Effector memory CD4-positive, alpha-beta T cell (primary cell): Measurements from ENCODE around the gene SACS.

Source experiments
- DNase-seq, 3 donors: peaks; one replicate each; pipeline ENCODE4 v3.0.0-alpha.2; 2020
- H3K27ac ChIP-seq: 2 replicates; pipeline ENCODE4 v1.7.0; 2013; ENCODE audit warnings: mild to moderate bottlenecking, low read length, moderate library complexity; ENCODE audit not compliant: insufficient read depth, poor library complexity, severe bottlenecking
- H3K27me3 ChIP-seq: replicated peaks from 2 replicates; pipeline ENCODE4 v1.7.0; 2013; ENCODE audit warnings: mild to moderate bottlenecking, low read length; ENCODE audit not compliant: insufficient read depth, control insufficient read depth, poor library complexity, severe bottlenecking
- H3K36me3 ChIP-seq: 2 replicates; pipeline ENCODE4 v1.7.0; 2013; ENCODE audit warnings: mild to moderate bottlenecking, low read length, moderate library complexity; ENCODE audit not compliant: control insufficient read depth, insufficient read depth
- H3K4me1 ChIP-seq: 2 replicates; pipeline ENCODE4 v1.7.0; 2013; ENCODE audit warnings: low read length, mild to moderate bottlenecking; ENCODE audit not compliant: control insufficient read depth, insufficient read depth, poor library complexity, severe bottlenecking
- H3K4me3 ChIP-seq: 2 replicates; pipeline ENCODE4 v1.7.0; 2013; ENCODE audit warnings: low read length, low read depth, mild to moderate bottlenecking; ENCODE audit not compliant: insufficient read depth, poor library complexity, severe bottlenecking
- H3K9me3 ChIP-seq: 2 replicates; pipeline ENCODE4 v1.7.0; 2013; ENCODE audit warnings: mild to moderate bottlenecking, low read length, moderate library complexity; ENCODE audit not compliant: control insufficient read depth

Gene SACS

GRCh38 chr13:23372264-23372906, 61.1 kb downstream of the SACS start:
- H3K27ac ChIP-seq = no peak overlapping the region
- no peak for DNase-seq

GRCh38 chr13:23367907-23368306, 65.6 kb downstream of the SACS start:
- no peaks in the 10 kb centered on the region for H3K27me3 ChIP-seq
- no peak for DNase-seq
- no peak overlapping the region for H3K27ac ChIP-seq
- no peak overlapping the region for H3K4me3 ChIP-seq
- H3K4me1 ChIP-seq = no peaks in the 10 kb centered on the region
- peaks cover 61% of the 10 kb centered on the region for H3K36me3 ChIP-seq
- H3K9me3 ChIP-seq = no peaks in the 10 kb centered on the region

More at GRCh38 chr13:23372264-23372906, 61.1 kb downstream of the SACS start:
- Histone ChIP-seq H3K4me1 (peaks cover 8% of the 10 kb centered on the region), H3K9me3 (no peaks in the 10 kb centered on the region), H3K36me3 (peaks cover 23% of the 10 kb centered on the region), H3K27me3 (no peaks in the 10 kb centered on the region), H3K4me3 (no peak overlapping the region)

GRCh38 chr13:23365652-23366051, 67.8 kb downstream of the SACS start:
- no peak overlapping the region for H3K27ac ChIP-seq
- no peaks in the 10 kb centered on the region for H3K9me3 ChIP-seq
- no peak for DNase-seq

DNA sequence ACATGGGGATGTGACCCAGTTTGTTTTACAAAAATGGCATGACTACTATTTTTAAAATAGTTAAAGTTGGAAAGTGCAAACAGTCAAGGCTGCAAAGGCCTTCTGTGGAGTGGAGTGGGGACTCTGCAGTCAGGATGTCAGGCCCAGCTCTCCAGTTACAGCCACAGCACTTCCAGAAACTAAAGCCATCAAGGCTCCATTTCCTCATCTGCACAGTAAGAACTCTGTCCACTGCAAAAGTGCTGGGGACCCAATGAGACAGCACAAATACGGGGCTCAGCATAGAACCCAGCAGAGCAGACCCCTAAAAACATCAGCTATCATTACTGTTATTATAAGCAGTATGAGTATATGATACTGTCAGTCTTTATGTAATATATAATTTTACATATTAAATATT, 73.6 kb downstream of the SACS start:
- Histone ChIP-seq H3K27me3 (no peaks in the 10 kb centered on the region), H3K36me3 (peaks cover 44% of the 10 kb centered on the region), H3K4me3 (no peak overlapping the region), H3K27ac (no peak overlapping the region), H3K4me1 (no peaks in the 10 kb centered on the region), H3K9me3 (no peaks in the 10 kb centered on the region)
- DNase-seq = no peak

More at GRCh38 chr13:23365652-23366051, 67.8 kb downstream of the SACS start:
- no peaks in the 10 kb centered on the region for H3K27me3 ChIP-seq
- H3K4me1 ChIP-seq = no peaks in the 10 kb centered on the region
- H3K36me3 ChIP-seq = peaks cover 62% of the 10 kb centered on the region
- no peak overlapping the region for H3K4me3 ChIP-seq

GRCh38 chr13:23357349-23357748, 76.2 kb downstream of the SACS start:
- Histone ChIP-seq H3K36me3 (peaks cover 34% of the 10 kb centered on the region), H3K4me3 (no peak overlapping the region), H3K4me1 (no peaks in the 10 kb centered on the region), H3K9me3 (no peaks in the 10 kb centered on the region), H3K27me3 (no peaks in the 10 kb centered on the region), H3K27ac (no peak overlapping the region)
- no peak for DNase-seq

DNA sequence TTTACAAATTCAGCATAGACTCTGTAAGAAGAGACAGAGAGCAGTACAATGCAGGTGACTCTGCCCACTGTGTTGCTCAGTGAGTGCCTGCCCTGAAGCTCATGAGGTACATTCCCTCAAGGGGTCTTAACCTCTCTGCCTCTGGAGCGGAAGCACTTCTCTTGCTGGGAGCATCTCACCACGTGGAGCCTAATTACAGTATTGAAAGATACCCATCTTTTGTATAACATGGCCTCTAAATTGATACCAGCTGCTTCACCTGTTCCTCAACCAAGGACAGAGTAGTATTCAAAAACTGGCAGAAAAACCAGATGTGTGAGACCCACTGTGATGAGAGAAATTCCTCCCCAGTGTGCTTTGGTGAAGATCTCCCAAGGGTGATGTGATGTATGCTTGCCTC, 77.1 kb downstream of the SACS start:
- Histone ChIP-seq H3K9me3 (no peaks in the 10 kb centered on the region), H3K27me3 (no peaks in the 10 kb centered on the region), H3K27ac (no peak overlapping the region), H3K36me3 (peaks cover 33% of the 10 kb centered on the region), H3K4me1 (no peaks in the 10 kb centered on the region), H3K4me3 (no peak overlapping the region)
- DNase-seq = no peak

DNA sequence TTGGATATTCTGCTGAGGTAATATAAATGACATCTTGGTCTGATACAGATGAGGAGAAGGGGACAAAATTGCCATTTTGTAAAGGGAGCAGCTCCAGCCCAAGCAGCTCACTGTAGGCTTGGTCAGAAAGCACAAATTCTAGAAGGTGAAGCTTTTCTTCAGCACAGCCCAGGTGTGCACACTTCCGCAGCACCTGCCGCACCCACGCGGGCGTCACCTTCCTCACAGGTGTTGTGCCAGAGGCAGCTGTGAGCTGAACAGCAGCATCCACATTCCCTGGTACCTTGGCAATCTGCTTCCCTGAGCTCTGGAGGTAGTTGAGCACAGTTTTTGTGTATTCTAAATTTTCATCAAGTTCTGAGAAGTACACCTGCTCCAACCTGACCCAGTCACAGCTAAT, 79.0 kb downstream of the SACS start:
- Histone ChIP-seq H3K27me3 (no peaks in the 10 kb centered on the region), H3K36me3 (peaks cover 31% of the 10 kb centered on the region), H3K9me3 (no peaks in the 10 kb centered on the region), H3K4me3 (no peak overlapping the region), H3K4me1 (no peaks in the 10 kb centered on the region), H3K27ac (no peak overlapping the region)
- no peak for DNase-seq

DNA sequence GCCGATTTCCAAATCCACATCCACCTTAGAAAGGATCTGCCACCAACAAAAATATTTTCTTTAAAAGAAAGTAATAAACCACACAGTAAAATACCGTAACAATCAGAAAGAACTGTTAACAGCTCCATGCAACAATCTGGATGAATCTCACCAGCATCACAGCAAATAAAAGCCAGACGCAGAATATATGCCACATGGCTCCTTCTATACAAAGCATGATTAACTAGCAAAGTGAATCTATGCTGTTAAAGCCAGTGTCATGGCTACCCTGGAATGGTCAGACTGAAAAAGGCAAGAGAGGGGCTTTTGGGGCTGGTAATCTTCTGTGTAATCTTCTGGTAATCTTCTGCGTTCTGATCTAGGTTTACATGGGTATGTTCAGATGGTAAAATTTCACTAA, 81.3 kb downstream of the SACS start:
- no peak for DNase-seq
- Histone ChIP-seq H3K27ac (no peak overlapping the region), H3K36me3 (peaks cover 40% of the 10 kb centered on the region), H3K9me3 (no peaks in the 10 kb centered on the region), H3K27me3 (no peaks in the 10 kb centered on the region), H3K4me1 (no peaks in the 10 kb centered on the region), H3K4me3 (no peak overlapping the region)

- H3K27ac ChIP-seq = no peak overlapping the region
Measured at GRCh38 chr13:23350009-23350408, 83.5 kb downstream of the SACS start.

DNA sequence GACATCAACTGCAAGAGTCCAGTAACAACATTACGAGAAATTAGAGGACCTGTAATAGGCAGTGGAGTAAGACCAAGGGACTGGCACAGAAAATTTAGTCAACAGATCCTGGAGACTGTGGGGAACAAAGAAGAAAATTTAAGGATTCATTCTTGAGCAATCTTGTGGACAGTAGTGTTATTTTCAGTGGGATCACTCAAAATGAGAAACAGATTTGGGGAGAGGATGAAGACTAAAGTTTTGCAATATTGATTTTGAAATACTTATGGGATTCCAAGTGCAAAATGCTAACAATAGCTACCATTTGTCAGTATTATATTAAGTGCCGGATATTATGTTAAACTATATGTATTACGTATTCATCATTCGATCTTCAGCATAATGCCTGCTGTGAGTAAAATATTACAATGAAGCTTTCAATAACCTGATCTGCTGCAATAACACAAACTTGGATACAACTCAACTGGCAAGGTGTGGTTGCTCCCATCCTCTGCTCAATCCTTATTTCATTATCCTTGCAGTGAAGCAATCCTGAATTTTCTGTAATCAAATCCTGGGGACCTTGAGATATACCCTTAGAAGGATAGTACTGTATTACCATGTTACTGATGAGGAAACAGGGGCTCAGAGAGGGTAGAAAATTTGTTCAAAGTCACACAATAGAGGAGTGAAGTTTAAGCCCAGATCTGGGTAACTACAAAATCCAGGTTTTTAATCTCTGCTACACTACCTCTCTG, 84.2 kb downstream of the SACS start:
- no peaks in the 10 kb centered on the region for H3K9me3 ChIP-seq
- no peaks in the 10 kb centered on the region for H3K27me3 ChIP-seq
- no peaks in the 10 kb centered on the region for H3K4me1 ChIP-seq
- no peak overlapping the region for H3K27ac ChIP-seq
- H3K36me3 ChIP-seq = peaks cover 37% of the 10 kb centered on the region
- no peak overlapping the region for H3K4me3 ChIP-seq
- DNase-seq = no peak

More at GRCh38 chr13:23350009-23350408, 83.5 kb downstream of the SACS start:
- H3K9me3 ChIP-seq = no peaks in the 10 kb centered on the region
- no peaks in the 10 kb centered on the region for H3K27me3 ChIP-seq
- no peak overlapping the region for H3K4me3 ChIP-seq
- H3K4me1 ChIP-seq = no peaks in the 10 kb centered on the region
- DNase-seq = no peak
- H3K36me3 ChIP-seq = peaks cover 40% of the 10 kb centered on the region
